ENCODE measurements around the gene MXRA7.

DNA sequence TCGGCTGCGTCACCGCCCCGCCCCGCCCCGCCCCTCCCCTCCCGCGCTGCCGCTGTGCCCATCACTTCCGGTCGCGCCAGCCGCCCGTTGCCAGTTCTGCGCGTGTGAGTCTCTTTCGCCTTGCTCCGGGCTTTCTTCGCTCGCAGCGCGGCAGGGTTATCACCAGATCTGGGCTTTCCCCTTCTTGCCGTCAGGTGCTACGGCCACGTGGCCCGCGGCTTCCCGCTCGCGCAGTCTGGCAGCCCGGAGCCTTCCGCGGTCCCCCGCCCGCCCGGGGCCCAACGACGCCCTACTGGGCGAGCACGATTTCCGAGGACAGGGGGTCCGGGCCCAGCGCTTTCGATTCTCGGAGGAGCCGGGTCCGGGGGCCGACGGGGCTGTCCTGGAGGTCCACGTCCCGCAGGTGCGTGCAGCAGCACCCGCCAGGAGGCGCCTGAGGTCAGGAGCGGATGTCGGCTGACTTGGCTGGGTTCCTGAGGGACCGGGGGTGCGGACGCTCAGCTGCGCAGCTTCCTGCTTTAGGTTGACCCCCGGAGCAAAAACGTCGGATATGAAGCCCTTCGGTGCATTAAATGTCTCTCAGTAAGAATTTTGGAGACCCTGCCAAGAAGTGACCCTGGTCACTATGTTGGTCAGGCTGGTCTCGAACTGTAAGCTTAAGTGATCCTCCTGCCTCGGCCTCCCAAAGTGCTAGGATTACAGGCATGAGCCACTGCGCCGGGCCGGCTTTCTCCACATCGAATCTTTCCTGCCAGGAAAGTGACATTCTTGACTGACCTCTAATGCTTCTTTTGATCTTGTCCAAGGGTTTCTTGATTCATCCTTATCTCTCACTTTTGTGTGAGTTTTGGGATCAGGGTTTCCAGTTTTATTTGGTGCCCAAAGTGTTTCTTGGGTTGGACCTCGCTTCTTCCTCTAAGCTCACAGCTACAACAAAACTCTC lies 16.3 kb upstream of the MXRA7 start, which contains the start of gene METTL23:
- TF ChIP-seq, protein P1, sequence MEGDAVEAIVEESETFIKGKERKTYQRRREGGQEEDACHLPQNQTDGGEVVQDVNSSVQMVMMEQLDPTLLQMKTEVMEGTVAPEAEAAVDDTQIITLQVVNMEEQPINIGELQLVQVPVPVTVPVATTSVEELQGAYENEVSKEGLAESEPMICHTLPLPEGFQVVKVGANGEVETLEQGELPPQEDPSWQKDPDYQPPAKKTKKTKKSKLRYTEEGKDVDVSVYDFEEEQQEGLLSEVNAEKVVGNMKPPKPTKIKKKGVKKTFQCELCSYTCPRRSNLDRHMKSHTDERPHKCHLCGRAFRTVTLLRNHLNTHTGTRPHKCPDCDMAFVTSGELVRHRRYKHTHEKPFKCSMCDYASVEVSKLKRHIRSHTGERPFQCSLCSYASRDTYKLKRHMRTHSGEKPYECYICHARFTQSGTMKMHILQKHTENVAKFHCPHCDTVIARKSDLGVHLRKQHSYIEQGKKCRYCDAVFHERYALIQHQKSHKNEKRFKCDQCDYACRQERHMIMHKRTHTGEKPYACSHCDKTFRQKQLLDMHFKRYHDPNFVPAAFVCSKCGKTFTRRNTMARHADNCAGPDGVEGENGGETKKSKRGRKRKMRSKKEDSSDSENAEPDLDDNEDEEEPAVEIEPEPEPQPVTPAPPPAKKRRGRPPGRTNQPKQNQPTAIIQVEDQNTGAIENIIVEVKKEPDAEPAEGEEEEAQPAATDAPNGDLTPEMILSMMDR (IDR thresholded peaks at IDR 0.05), result peak; percentile 25 to 76 (median 58)
- no peak for TF ChIP-seq EP300 (IDR thresholded peaks at IDR 0.05)
- TF ChIP-seq POLR2AphosphoS5 (IDR thresholded peaks at IDR 0.05), result peak in 3 of 4 donors; percentile 74 to 94 (median 92)
- TF ChIP-seq POLR2A (IDR thresholded peaks at IDR 0.05), result no peak

All from sigmoid colon (tissue), 4 donors.